GM20431 (cell line): ENCODE results near the gene STK33.

Source experiments
- in situ Hi-C: fragments of 300-500 bp; cut with MseI, MboI; formaldehyde crosslinking; loops from one replicate; pipeline ENCODE4 v1.15.0; 2020; ENCODE audit warnings: low sequenced_read_pairs; ENCODE audit not compliant: unreplicated experiment

The STK33 gene

DNA sequence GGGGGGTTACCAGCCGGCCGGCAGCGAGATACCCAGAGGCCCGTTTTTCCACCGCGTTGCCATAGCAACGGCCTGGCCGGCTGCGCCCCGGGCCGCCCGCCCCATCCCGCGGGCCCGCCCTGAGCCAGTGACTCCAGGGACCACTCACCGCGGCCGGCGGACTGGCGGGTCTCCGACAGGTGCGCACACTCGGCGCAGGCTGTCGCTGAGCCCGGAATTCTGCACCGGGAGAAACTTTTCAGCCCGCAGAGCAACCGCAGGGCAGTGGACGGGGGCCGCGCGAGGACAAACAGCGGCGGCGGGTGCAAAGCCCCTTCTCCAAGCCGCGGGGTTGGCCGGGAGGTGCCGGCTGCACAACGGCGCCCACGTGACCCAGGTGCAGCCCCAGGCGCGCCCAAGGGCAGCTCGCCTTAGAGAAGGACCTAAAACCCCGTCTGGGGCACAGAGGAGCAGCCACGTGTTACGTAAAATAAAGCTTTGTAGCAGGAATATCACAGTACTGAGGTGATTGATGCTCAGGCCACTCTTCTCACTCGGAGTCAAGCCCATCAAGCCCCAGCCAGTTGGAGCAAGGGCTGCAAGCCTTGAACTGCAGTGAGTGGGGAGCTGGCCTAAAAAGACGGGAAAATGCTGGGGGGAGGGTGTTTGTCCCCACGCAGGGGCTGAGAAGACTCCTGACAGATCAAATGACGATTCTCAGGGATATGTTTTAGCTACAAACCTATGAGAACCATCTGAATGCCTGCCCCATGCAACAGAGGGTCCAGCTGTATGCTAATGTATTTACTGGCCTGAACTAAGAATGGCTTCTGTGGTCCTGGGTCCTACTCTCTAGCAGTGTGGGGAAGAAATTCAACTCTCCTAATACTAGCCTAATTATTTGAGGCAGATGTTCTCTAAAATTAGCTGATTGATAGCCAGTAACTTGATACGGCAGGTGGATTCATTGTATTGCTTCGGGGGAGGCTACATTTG is at the start of gene STK33:
TSS of gene STK33 (minus strand) at position 294 of the 975 bp plus-strand sequence. CDS start 119,323 bp downstream, outside the sequence.
- in situ Hi-C loops: no loop called here

DNA sequence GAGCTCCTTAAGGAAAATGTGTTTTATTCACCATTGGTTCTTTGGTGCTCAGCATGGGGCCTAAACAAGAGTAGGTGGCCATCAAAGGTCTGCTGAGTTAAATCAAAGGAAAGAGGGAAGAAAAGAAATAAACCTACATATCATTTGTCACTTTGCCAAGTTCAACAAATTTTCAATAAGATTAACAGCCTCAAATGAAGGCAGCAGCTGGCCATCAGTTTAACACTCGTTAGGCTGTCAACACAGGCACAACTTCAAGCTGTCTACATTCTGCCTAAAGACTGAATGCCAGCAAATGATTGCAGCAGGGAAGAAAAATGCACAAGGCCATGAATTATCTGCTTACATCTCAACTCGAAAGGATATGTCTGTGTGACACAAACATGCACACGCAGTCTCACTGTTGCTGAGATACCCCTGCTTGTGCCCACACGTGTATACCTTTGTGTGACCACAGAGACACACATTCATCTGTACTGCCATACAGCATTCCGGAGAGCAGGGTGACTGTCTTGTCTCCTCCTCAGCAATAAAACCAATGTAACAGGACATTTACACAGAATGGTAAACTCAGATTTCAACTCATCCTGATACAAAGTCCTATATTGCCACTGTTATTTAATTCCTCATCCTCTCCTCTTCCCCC is 48.3 kb upstream of the STK33 start:
- in situ Hi-C loops: no loop called here

GRCh38 chr11:8641332-8641731 is 47.3 kb upstream of the STK33 start:
- in situ Hi-C loops: no loop called here

- in situ Hi-C loops: no loop called here
Measured at GRCh38 chr11:8640267-8640906, 46.4 kb upstream of the STK33 start.

DNA sequence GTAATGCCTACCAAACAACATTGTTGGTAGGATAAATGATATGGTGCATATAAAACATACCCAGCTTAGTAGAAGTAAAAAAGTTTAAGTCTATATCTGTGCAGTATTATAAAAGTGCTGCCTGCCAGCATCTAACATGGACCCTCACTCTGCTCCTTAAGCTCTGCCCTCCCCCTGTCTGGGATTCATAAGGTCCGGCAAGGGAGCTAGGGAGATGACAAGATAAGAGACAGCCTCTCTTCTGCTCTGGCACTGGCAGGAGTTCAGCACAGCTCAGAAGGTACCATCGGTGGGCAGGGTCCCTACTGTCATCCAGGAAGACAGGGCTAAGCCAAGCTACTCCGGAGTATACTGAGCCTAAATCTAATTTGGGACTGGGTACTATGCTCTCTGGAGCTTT is 45.6 kb upstream of the STK33 start:
- in situ Hi-C loops: no loop called here

DNA sequence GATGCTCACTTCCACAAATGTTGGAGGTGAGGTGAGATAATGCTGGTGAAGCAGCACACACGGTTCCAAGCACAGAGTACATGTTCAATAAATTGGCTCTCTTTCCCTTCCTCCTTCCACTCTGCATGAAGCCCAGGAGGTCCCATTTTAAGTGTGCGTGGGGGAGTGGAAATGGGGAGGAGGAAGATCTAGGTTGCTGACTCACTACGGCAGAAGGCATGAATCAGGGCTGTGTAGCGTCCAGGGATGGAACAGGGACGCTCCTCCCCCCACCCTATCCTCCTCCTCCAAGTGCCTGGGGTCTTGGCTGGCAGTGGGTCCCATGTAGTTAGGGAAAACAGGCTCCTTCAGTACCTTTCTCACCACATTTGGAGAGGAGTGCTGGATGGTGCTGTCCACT is 44.3 kb upstream of the STK33 start:
- in situ Hi-C loops: no loop called here

GRCh38 chr11:8636127-8636526 is 42.1 kb upstream of the STK33 start:
- in situ Hi-C loops: no loop called here

DNA sequence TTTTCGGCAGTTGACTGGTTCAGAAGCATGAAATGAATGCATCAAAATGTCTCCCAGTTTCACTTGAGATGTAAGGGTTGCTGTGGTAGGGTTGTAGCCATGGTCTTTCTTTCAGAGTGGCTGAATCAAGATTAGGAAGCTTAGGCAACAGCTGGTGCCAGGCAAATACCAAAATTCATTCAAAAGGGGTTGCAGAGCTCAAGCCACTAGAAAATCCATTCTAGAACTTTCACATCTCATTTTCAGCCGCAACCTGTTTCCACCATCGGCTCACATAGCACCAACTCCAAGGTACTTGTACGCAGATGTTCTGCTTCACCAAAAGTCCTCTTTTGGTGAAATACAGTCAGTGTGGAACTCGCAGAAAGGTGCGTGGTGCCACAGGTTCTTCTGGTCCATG is 40.5 kb upstream of the STK33 start:
- in situ Hi-C loops: no loop called here

GRCh38 chr11:8631395-8632118 is 37.5 kb upstream of the STK33 start:
- in situ Hi-C loops: no loop called here

DNA sequence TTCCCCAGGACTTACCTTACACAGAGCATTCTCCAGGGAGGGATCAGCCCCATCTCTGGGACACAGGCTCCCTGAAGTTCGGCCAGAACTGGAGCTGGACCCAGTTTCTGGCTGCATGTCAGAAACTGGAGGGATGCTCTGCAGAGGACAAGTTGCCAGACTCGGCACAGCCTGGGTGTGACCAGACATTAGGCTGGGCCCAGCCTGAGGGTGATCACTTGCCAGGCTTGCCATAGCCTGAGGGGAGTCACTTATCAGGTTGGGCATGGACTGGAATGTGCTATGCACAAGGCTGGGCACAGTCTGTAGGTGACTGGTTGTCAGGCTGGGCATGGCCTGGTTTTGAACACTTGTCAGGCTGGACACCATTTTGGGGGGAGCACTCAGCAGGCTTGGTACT is 30.7 kb upstream of the STK33 start:
- in situ Hi-C loops: no loop called here

DNA sequence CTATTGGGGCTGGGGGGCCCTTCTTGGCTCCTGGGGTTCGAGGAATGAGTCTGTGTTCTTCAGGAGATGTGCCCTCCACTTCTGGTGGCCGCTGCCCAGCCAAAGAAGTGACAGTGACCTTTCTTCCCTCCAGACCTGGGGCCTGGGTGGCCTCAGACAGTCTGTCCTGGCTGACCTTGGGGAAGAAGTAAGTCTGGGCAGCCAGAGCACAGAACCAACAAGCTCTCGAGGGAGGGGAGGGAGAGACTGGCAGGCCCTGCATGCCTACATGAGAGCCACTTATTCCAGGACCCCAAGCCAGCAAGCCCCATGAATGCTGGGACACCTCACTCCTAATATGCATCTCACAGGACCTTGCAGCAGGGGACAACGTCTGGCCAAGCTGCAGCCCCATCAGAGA is 27.1 kb upstream of the STK33 start:
- in situ Hi-C loops: no loop called here

- in situ Hi-C loops: no loop called here
Measured at GRCh38 chr11:8617063-8617462, 23.0 kb upstream of the STK33 start.

DNA sequence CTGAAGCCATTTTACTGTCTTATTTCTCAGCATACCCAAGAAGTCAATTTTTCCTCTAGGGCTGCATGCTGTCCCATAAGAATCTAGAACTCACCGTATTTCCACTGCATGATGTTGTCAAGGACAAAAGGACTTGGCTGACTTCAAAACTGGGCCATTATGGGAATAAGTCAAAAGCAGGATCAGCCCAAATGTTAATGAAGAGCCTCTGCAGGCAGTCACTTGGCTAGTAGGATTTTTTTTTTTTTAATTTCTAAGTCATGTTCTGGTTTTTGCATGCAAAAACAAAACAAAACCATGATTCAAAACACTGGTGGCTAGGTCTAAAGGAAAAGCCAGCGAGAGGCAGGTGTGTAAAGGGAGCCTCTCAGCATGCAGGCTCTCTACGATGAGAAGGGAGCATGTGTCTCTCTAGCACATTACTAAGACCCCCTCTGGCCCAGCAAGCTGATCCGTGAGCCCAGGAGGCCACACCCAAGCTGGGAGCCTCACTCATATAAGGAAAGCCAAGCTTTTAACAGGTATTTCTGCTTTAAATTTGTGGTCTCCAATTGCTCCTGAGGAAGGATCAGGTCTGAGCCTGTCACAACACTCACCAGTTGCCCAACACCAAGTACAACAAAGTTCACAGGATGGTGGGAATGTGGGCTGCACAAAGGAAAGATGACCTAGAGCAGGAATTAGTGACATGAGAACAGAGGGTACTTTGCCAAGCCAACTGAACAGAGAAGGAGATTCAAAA is 21.4 kb upstream of the STK33 start:
- in situ Hi-C loops: no loop called here

DNA sequence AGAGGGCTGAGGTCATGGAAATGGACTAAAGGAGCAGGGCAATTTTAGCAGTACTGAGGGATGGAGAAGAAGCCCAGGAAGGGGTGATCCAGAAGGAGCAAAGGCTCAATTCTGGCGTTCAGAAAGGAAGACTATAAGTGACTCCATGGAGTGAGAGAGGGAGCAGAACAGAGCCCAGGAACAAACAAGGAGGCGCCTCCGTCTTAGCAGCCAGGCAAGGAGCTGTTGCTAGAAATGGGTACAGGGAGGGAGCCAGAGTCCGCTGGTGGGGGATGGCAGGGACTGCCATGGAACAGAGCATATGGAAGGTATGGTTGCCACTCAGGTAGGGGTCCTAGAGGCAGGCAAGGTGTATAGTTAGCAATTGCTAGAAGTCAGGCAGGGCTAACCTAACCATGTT is 20.5 kb upstream of the STK33 start:
- in situ Hi-C loops: no loop called here

GRCh38 chr11:8613036-8613435 is 19.0 kb upstream of the STK33 start:
- in situ Hi-C loops: no loop called here

- in situ Hi-C loops: no loop called here
Measured at GRCh38 chr11:8612522-8612921, 18.5 kb upstream of the STK33 start.

DNA sequence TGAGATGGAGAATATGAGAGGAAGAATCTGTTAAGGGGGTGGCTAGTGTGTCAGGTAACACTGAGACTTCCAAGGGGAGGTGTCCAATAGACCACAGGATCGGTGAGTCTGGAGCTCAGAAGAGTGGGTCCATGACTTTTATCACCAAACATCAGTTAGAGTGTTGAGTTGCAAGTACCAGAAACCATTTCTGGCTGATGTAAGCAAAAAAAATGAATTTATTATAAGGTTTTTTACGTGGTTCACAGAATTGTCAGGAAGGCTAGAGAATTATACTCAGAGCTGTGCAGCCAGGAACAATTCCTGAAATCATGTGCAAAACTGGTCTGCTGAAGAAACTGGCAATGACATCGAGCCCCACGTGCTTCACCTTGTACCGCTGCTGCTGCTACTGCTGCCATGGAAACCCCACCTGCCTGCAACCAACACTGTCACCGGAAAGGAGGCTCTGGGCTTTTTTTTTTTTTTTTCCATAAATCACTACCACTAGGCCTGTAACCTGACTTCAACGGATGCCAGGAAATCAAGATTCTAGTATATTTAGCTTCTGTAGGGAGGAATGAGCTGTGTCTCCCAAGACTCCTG is 16.6 kb upstream of the STK33 start:
- in situ Hi-C loops: no loop called here

DNA sequence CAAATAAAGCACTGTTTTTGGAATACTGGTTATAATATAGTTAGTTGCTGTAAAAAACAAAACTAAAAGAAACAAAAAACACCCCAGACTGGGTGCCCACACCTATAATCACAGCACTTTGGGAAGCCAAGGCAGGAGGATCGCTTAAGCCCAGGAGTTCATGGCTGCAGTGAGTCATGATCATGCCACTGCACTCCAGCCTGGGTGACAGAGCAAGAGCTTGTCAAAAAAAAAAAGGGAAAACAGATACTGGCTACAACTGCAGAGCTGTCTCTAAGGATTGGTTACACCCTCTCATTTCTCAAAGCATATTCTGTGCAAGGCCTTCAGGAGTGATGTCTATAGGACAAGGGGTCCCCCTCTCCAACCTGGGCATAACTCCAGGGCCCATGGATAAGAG is 14.6 kb upstream of the STK33 start:
- in situ Hi-C loops: no loop called here

- in situ Hi-C loops: no loop called here
Measured at GRCh38 chr11:8605971-8606563, 12.0 kb upstream of the STK33 start.
